GM23338 (cell line): ENCODE results near the gene BSX. TPM values are rescaled to one million over a fixed set of nuclear protein-coding genes. Genes with fewer than 3 reads are reported as not detected.

Source experiments
- ATAC-seq: fragments of 200-7000 bp; cut with Tn5 transposase; 3 replicates; pipeline ENCODE4 v1.9.1; 2020
- DNase-seq: peaks from one replicate; pipeline ENCODE4 v3.0.0-alpha.2; 2015; ENCODE audit warnings: low spot score
- H2AFZ ChIP-seq: fragments of 200-600 bp; sonication (generic); 2 replicates; pipeline ENCODE4 v1.8.0; 2016; ENCODE audit warnings: antibody characterized with exemption, mild to moderate bottlenecking, moderate library complexity
- H3F3A ChIP-seq: fragments of 200-600 bp; sonication (generic); replicated peaks from 2 replicates; pipeline ENCODE4 v1.8.0; 2017; ENCODE audit warnings: antibody characterized with exemption, mixed run types, low read depth
- H3K27ac ChIP-seq: fragments of 200-600 bp; sonication (generic); 2 replicates; pipeline ENCODE4 v1.6.1; 2016; ENCODE audit warnings: low read depth
- H3K27me3 ChIP-seq: fragments of 200-600 bp; sonication (generic); 2 replicates; pipeline ENCODE4 v1.8.0; 2016; ENCODE audit warnings: mild to moderate bottlenecking, mixed run types, moderate library complexity; ENCODE audit not compliant: insufficient read depth
- H3K36me3 ChIP-seq: fragments of 200-600 bp; sonication (generic); 2 replicates; pipeline ENCODE4 v1.8.0; 2016; ENCODE audit warnings: mild to moderate bottlenecking; ENCODE audit not compliant: insufficient read depth
- H3K4me1 ChIP-seq: fragments of 200-600 bp; sonication (generic); 2 replicates; pipeline ENCODE4 v1.8.0; 2016; ENCODE audit warnings: mild to moderate bottlenecking, moderate library complexity; ENCODE audit not compliant: insufficient read depth
- H3K4me2 ChIP-seq: fragments of 200-600 bp; sonication (generic); 2 replicates; pipeline ENCODE4 v1.7.1; 2017; ENCODE audit warnings: mixed run types
- H3K4me3 ChIP-seq: fragments of 200-600 bp; sonication (generic); 2 replicates; pipeline ENCODE4 v1.6.1; 2016; ENCODE audit warnings: mixed run types
- H3K79me2 ChIP-seq: fragments of 200-600 bp; sonication (generic); replicated peaks from 2 replicates; pipeline ENCODE4 v1.8.0; 2017; ENCODE audit warnings: mild to moderate bottlenecking; ENCODE audit not compliant: insufficient read depth
- H3K9me2 ChIP-seq: fragments of 200-600 bp; sonication (generic); 2 replicates; pipeline ENCODE4 v1.8.0; 2017; ENCODE audit not compliant: insufficient read depth
- H4K20me1 ChIP-seq: fragments of 200-600 bp; sonication (generic); replicated peaks from 2 replicates; pipeline ENCODE4 v1.8.0; 2017; ENCODE audit warnings: mild to moderate bottlenecking; ENCODE audit not compliant: insufficient read depth
- H3K27ac Mint-ChIP-seq: 2 replicates; pipeline ENCODE4 v1.8.0; 2020; ENCODE audit warnings: inconsistent platforms, mild to moderate bottlenecking, moderate library complexity, mixed read lengths
- H3K27me3 Mint-ChIP-seq: 3 replicates; pipeline ENCODE4 v1.8.0; 2022; ENCODE audit warnings: low read depth, mild to moderate bottlenecking, moderate library complexity, mixed read lengths, inconsistent platforms; ENCODE audit not compliant: insufficient read depth, poor library complexity
- H3K36me3 Mint-ChIP-seq: 3 replicates; pipeline ENCODE4 v1.8.0; 2021; ENCODE audit warnings: low read depth, mild to moderate bottlenecking, inconsistent platforms, moderate library complexity, mixed read lengths
- H3K4me1 Mint-ChIP-seq: 3 replicates; pipeline ENCODE4 v1.8.0; 2020; ENCODE audit warnings: mild to moderate bottlenecking, inconsistent platforms, mixed read lengths
- H3K4me3 Mint-ChIP-seq: 3 replicates; pipeline ENCODE4 v1.8.0; 2021; ENCODE audit warnings: moderate library complexity, mild to moderate bottlenecking, inconsistent platforms, mixed read lengths
- H3K9me3 Mint-ChIP-seq: 3 replicates; pipeline ENCODE4 v1.8.0; 2020; ENCODE audit warnings: moderate library complexity, mild to moderate bottlenecking, inconsistent platforms, mixed read lengths
- CREB1 ChIP-seq: fragments of 250-450 bp; sonication (Bioruptor Pico); IDR thresholded peaks from 2 replicates; pipeline ENCODE4 v1.5.0; 2020; ENCODE audit warnings: low read depth, mild to moderate bottlenecking, moderate library complexity
- EZH2phosphoT487 ChIP-seq: fragments of 200-600 bp; sonication (generic); IDR thresholded peaks from one replicate; pipeline ENCODE4 v1.8.1; 2018; ENCODE audit warnings: antibody characterized with exemption; ENCODE audit not compliant: unreplicated experiment
- NANOG ChIP-seq: IDR thresholded peaks from 2 replicates; pipeline ENCODE4 v1.6.1; 2016; ENCODE audit warnings: antibody characterized with exemption, borderline replicate concordance
- POLR2AphosphoS5 ChIP-seq: IDR thresholded peaks from 2 replicates; pipeline ENCODE4 v1.6.1; 2016; ENCODE audit warnings: antibody characterized with exemption, low read depth
- STAT1 ChIP-seq: IDR thresholded peaks from one replicate; pipeline ENCODE4 v1.6.1; 2016; ENCODE audit warnings: antibody characterized with exemption; ENCODE audit not compliant: unreplicated experiment
- ZNF114 ChIP-seq: fragments of 250-450 bp; sonication (Bioruptor Pico); IDR thresholded peaks from 2 replicates; pipeline ENCODE4 v1.5.0; 2020; ENCODE audit warnings: mild to moderate bottlenecking, moderate library complexity
- polyA plus RNA-seq: library from polyadenylated mRNA; unstranded; fragments of >200 nt; fragmentation: Nextera tagmentation; extraction: Ambion mirVana; gene quantifications from 2 replicates; pipeline ENCODE4 v1.2.1, GENCODE V29; 2016
- total RNA-seq: library from RNA; depleted of rRNA; stranded (reverse); fragments of >200 nt; shearing (Covaris generic); gene quantifications from 2 replicates; pipeline ENCODE4 v1.2.3, GENCODE V29; 2014; rRNA removed
- TF ChIP-seq, protein P1 (sequence below): IDR thresholded peaks from 2 replicates; pipeline ENCODE4 v1.6.1; 2016; ENCODE audit warnings: antibody characterized with exemption
- TF ChIP-seq, protein P2 (sequence below), 2 experiments: fragments of 200-600 bp in 1 of 2; sonication (generic) in 1 of 2; conservative IDR thresholded peaks; 2 replicates each; pipeline versions ENCODE4 v1.5.1 to v1.6.1; 2016 to 2017; ENCODE audit warnings: antibody characterized with exemption in 2 of 2, low read depth in 2 of 2, mild to moderate bottlenecking in 2 of 2, moderate library complexity in 1 of 2
- TF ChIP-seq, protein P3 (sequence below): fragments of 250-450 bp; sonication (Bioruptor Pico); IDR thresholded peaks from 2 replicates; pipeline ENCODE4 v1.5.0; 2020; ENCODE audit warnings: mild to moderate bottlenecking, moderate library complexity

The BSX gene
- total and polyA plus RNA-seq, 2 experiments from 2014 or later, result not detected

DNA sequence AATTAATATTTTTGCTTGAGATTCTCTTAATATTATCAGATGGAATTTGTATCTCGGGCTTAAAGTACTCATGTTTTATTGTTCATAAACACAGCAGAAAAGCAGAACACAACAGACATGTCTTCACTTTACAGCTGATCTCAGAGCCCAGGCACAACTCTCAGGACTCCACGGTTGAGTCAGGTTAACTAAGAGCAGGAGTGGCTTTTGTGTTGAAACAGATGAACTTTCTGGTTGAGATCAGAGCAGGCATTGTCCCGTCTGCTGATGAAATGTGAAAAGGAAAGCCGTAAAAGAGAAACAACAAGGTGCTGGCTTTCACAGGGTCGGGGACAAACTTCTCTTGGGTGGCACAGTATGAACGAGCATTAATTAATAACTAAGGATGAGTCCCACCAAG, 50.1 kb downstream of the BSX start:
- no peaks in the 10 kb centered on the region for H4K20me1 ChIP-seq
- no peak overlapping the region for H3K4me3 ChIP-seq
- H2AFZ ChIP-seq, result 0 out of 2 replicates have a peak overlapping the region, but pooled peaks have one; percentile 7
- no peak for TF ChIP-seq EZH2phosphoT487
- TF ChIP-seq ZNF114, result no peak
- no peak for TF ChIP-seq CREB1
- no peak for TF ChIP-seq STAT1
- TF ChIP-seq NANOG, result no peak
- TF ChIP-seq, protein P1, sequence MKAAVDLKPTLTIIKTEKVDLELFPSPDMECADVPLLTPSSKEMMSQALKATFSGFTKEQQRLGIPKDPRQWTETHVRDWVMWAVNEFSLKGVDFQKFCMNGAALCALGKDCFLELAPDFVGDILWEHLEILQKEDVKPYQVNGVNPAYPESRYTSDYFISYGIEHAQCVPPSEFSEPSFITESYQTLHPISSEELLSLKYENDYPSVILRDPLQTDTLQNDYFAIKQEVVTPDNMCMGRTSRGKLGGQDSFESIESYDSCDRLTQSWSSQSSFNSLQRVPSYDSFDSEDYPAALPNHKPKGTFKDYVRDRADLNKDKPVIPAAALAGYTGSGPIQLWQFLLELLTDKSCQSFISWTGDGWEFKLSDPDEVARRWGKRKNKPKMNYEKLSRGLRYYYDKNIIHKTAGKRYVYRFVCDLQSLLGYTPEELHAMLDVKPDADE, result no peak
- TF ChIP-seq, protein P2, sequence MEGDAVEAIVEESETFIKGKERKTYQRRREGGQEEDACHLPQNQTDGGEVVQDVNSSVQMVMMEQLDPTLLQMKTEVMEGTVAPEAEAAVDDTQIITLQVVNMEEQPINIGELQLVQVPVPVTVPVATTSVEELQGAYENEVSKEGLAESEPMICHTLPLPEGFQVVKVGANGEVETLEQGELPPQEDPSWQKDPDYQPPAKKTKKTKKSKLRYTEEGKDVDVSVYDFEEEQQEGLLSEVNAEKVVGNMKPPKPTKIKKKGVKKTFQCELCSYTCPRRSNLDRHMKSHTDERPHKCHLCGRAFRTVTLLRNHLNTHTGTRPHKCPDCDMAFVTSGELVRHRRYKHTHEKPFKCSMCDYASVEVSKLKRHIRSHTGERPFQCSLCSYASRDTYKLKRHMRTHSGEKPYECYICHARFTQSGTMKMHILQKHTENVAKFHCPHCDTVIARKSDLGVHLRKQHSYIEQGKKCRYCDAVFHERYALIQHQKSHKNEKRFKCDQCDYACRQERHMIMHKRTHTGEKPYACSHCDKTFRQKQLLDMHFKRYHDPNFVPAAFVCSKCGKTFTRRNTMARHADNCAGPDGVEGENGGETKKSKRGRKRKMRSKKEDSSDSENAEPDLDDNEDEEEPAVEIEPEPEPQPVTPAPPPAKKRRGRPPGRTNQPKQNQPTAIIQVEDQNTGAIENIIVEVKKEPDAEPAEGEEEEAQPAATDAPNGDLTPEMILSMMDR (conservative IDR thresholded peaks at IDR 0.05; ENCODE audit: low read depth in 2 of 2), result no peak
- TF ChIP-seq, protein P3, sequence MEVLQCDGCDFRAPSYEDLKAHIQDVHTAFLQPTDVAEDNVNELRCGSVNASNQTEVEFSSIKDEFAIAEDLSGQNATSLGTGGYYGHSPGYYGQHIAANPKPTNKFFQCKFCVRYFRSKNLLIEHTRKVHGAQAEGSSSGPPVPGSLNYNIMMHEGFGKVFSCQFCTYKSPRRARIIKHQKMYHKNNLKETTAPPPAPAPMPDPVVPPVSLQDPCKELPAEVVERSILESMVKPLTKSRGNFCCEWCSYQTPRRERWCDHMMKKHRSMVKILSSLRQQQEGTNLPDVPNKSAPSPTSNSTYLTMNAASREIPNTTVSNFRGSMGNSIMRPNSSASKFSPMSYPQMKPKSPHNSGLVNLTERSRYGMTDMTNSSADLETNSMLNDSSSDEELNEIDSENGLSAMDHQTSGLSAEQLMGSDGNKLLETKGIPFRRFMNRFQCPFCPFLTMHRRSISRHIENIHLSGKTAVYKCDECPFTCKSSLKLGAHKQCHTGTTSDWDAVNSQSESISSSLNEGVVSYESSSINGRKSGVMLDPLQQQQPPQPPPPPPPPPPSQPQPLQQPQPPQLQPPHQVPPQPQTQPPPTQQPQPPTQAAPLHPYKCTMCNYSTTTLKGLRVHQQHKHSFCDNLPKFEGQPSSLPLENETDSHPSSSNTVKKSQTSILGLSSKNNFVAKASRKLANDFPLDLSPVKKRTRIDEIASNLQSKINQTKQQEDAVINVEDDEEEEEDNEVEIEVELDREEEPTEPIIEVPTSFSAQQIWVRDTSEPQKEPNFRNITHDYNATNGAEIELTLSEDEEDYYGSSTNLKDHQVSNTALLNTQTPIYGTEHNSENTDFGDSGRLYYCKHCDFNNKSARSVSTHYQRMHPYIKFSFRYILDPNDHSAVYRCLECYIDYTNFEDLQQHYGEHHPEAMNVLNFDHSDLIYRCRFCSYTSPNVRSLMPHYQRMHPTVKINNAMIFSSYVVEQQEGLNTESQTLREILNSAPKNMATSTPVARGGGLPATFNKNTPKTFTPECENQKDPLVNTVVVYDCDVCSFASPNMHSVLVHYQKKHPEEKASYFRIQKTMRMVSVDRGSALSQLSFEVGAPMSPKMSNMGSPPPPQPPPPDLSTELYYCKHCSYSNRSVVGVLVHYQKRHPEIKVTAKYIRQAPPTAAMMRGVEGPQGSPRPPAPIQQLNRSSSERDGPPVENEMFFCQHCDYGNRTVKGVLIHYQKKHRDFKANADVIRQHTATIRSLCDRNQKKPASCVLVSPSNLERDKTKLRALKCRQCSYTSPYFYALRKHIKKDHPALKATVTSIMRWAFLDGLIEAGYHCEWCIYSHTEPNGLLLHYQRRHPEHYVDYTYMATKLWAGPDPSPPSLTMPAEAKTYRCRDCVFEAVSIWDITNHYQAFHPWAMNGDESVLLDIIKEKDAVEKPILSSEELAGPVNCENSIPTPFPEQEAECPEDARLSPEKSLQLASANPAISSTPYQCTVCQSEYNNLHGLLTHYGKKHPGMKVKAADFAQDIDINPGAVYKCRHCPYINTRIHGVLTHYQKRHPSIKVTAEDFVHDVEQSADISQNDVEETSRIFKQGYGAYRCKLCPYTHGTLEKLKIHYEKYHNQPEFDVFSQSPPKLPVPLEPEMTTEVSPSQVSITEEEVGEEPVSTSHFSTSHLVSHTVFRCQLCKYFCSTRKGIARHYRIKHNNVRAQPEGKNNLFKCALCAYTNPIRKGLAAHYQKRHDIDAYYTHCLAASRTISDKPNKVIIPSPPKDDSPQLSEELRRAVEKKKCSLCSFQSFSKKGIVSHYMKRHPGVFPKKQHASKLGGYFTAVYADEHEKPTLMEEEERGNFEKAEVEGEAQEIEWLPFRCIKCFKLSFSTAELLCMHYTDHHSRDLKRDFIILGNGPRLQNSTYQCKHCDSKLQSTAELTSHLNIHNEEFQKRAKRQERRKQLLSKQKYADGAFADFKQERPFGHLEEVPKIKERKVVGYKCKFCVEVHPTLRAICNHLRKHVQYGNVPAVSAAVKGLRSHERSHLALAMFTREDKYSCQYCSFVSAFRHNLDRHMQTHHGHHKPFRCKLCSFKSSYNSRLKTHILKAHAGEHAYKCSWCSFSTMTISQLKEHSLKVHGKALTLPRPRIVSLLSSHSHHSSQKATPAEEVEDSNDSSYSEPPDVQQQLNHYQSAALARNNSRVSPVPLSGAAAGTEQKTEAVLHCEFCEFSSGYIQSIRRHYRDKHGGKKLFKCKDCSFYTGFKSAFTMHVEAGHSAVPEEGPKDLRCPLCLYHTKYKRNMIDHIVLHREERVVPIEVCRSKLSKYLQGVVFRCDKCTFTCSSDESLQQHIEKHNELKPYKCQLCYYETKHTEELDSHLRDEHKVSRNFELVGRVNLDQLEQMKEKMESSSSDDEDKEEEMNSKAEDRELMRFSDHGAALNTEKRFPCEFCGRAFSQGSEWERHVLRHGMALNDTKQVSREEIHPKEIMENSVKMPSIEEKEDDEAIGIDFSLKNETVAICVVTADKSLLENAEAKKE, result no peak
- no peak for TF ChIP-seq POLR2AphosphoS5
- Mint-ChIP-seq H3K9me3 (no peaks in the 10 kb centered on the region), H3K36me3 (no peaks in the 10 kb centered on the region), H3K27me3 (peaks cover 2% of the 10 kb centered on the region), H3K27ac (no peak overlapping the region), H3K4me1 (peaks cover 2% of the 10 kb centered on the region; the same call in 1 of the 3 replicates), H3K4me3 (no peak overlapping the region)
- H3K4me1 ChIP-seq, result no peaks in the 10 kb centered on the region
- no peaks in the 10 kb centered on the region for H3K79me2 ChIP-seq
- no peak overlapping the region for H3K27ac ChIP-seq
- H3K4me2 ChIP-seq, result no peak overlapping the region
- H3F3A ChIP-seq, result no peaks in the 10 kb centered on the region
- ATAC-seq, result no peak
- DNase-seq, result no peak
- H3K36me3 ChIP-seq, result no peaks in the 10 kb centered on the region
- no peaks in the 10 kb centered on the region for H3K9me2 ChIP-seq
- no peaks in the 10 kb centered on the region for H3K27me3 ChIP-seq

Other genes with a start within 250 kb of the BSX start
- gene CRTAM, start 143.3 kb downstream of the BSX start, total RNA-seq, result 0.08 TPM in 1 of 2 replicates, not detected in the other
- gene CRTAM, start 143.3 kb downstream of the BSX start, polyA plus RNA-seq, result not detected in 2 replicates
- gene JHY, start 99.1 kb downstream of the BSX start, total RNA-seq, result 0.58 and 0.94 TPM in 2 replicates
- 0.63 and 0.97 TPM in 2 replicates for gene JHY, start 99.1 kb downstream of the BSX start, polyA plus RNA-seq
- gene HSPA8, start 80.3 kb upstream of the BSX start, total RNA-seq, result 2,776 and 2,903 TPM in 2 replicates
- gene HSPA8, start 80.3 kb upstream of the BSX start, polyA plus RNA-seq, result 818 and 826 TPM in 2 replicates
- gene CLMP, start 213.4 kb upstream of the BSX start, total RNA-seq, result 18.4 and 22.2 TPM in 2 replicates
- gene CLMP, start 213.4 kb upstream of the BSX start, polyA plus RNA-seq, result 7.1 and 8.4 TPM in 2 replicates